PFSK-1 (cell line): ENCODE measurements around the gene SLC1A5.

Experiments
- FOXP2 ChIP-seq: optimal IDR thresholded peaks from 2 replicates; pipeline ENCODE3; 2011; ENCODE audit warnings: borderline replicate concordance, control low read depth, inconsistent platforms; ENCODE audit not compliant: insufficient read depth; ENCODE audit errors: extremely low read length, extremely low read depth
- POLR2AphosphoS5 ChIP-seq: IDR thresholded peaks from 2 replicates; pipeline ENCODE4 v1.6.1; 2012; ENCODE audit warnings: low read depth, mild to moderate bottlenecking, control low read depth, low read length, moderate library complexity
- REST ChIP-seq, 2 experiments: IDR thresholded peaks; 2 replicates each; pipeline versions ENCODE4 v1.6.1 to v1.8.0; 2011 to 2012; ENCODE audit warnings: low read depth in 2 of 2, low read length in 2 of 2, control low read depth in 1 of 2, inconsistent platforms in 1 of 2, mild to moderate bottlenecking in 1 of 2, moderate library complexity in 1 of 2; ENCODE audit not compliant: insufficient read depth in 1 of 2
- SIN3A ChIP-seq: IDR thresholded peaks from 2 replicates; pipeline ENCODE4 v1.6.1; 2012; ENCODE audit warnings: mild to moderate bottlenecking, low read length, moderate library complexity, borderline replicate concordance; ENCODE audit not compliant: insufficient read depth
- TAF1 ChIP-seq: IDR thresholded peaks from 2 replicates; pipeline ENCODE4 v1.6.1; 2012; ENCODE audit warnings: low read length, control low read depth, borderline replicate concordance; ENCODE audit not compliant: insufficient read depth

Gene SLC1A5

GRCh38 chr19:46731007-46731501 lies 57.3 kb downstream of the SLC1A5 start:
- no peak for TF ChIP-seq TAF1
- TF ChIP-seq SIN3A: no peak
- no peak for TF ChIP-seq POLR2AphosphoS5
- no peak for TF ChIP-seq FOXP2
- no peak for TF ChIP-seq REST (IDR thresholded peaks at IDR 0.05; ENCODE audit: insufficient read depth in 1 of 2, low read depth in 2 of 2, low read length in 2 of 2)

- TF ChIP-seq POLR2AphosphoS5 (no peak), REST (IDR thresholded peaks at IDR 0.05; ENCODE audit: insufficient read depth in 1 of 2, low read depth in 2 of 2, low read length in 2 of 2) (no peak), SIN3A (no peak), TAF1 (no peak), FOXP2 (no peak)
Observed at GRCh38 chr19:46730595-46730994, 57.8 kb downstream of the SLC1A5 start.

GRCh38 chr19:46730187-46730586 lies 58.2 kb downstream of the SLC1A5 start:
- TF ChIP-seq REST (IDR thresholded peaks at IDR 0.05; ENCODE audit: insufficient read depth in 1 of 2, low read depth in 2 of 2, low read length in 2 of 2) (no peak), FOXP2 (no peak), SIN3A (no peak), TAF1 (no peak), POLR2AphosphoS5 (no peak)

- TF ChIP-seq SIN3A (no peak), FOXP2 (no peak), TAF1 (no peak), POLR2AphosphoS5 (no peak), REST (IDR thresholded peaks at IDR 0.05; ENCODE audit: insufficient read depth in 1 of 2, low read depth in 2 of 2, low read length in 2 of 2) (no peak)
Observed at GRCh38 chr19:46729696-46730095, 58.7 kb downstream of the SLC1A5 start.

- TF ChIP-seq FOXP2: peak; percentile 31
- TF ChIP-seq TAF1: no peak
Observed at GRCh38 chr19:46728693-46729339, 59.6 kb downstream of the SLC1A5 start.
